B cell (primary cell): ENCODE measurements around the gene M1AP.

Experiments used
- EZH2 ChIP-seq: IDR thresholded peaks from 2 replicates; pipeline ENCODE4 v1.6.1; 2012; ENCODE audit warnings: borderline replicate concordance, low read depth, mild to moderate bottlenecking, moderate library complexity, low read length; ENCODE audit not compliant: insufficient read depth, poor library complexity, severe bottlenecking
- TF ChIP-seq, protein P1 (sequence below): fragments of 200-600 bp; IDR thresholded peaks from one replicate; pipeline ENCODE4 v1.8.0; 2022; ENCODE audit warnings: antibody characterized with exemption, mild to moderate bottlenecking

DNA sequence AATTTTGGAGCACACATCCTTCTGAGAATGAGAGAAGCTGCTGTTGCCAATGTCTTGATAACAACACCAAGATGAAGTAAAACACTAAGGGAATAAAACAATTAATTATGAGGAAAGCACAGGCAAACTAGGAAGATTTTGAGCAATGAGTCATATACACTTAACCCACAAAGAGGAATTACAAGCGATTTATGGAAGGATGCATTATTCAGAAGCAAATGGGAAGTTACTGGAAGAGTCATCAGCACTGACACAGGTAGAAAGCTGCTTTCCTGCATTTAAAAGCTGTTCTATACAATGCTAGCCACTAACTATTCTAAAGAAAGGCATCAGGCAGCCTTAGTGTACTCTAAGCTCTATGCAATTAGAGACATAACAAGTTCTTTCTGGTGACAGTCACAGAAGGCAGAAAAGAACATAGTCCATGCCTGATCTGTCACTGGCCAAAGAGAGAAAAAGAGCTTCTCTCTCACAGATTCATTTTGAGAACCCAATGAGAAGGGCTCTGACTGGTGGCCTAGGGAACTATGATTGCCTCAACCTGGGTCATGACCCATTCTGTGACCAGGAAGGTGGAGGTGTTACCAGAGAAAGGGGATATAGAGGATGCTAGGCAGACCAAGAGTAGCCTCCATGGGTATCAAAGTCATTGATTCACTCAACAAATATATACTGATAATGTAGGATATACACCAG is 45.4 kb downstream of the M1AP start:
- TF ChIP-seq, protein P1, sequence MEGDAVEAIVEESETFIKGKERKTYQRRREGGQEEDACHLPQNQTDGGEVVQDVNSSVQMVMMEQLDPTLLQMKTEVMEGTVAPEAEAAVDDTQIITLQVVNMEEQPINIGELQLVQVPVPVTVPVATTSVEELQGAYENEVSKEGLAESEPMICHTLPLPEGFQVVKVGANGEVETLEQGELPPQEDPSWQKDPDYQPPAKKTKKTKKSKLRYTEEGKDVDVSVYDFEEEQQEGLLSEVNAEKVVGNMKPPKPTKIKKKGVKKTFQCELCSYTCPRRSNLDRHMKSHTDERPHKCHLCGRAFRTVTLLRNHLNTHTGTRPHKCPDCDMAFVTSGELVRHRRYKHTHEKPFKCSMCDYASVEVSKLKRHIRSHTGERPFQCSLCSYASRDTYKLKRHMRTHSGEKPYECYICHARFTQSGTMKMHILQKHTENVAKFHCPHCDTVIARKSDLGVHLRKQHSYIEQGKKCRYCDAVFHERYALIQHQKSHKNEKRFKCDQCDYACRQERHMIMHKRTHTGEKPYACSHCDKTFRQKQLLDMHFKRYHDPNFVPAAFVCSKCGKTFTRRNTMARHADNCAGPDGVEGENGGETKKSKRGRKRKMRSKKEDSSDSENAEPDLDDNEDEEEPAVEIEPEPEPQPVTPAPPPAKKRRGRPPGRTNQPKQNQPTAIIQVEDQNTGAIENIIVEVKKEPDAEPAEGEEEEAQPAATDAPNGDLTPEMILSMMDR = no peak
- no peak for TF ChIP-seq EZH2
